ENCODE results near the gene RAD51.

GRCh38 chr15:40746916-40747418, 52.0 kb downstream of the RAD51 start:
- no peak for TF ChIP-seq CTCF (conservative IDR thresholded peaks at IDR 0.05 in 1 of 2, IDR thresholded peaks at IDR 0.05 in 1 of 2; ENCODE audit: low read depth in 1 of 2, low read length in 2 of 2)
- no peak for TF ChIP-seq EZH2 (IDR thresholded peaks at IDR 0.05; ENCODE audit: low read length, missing control alignments)
